HepG2 (cell line): Measurements from ENCODE around the gene MEAF6. TPM values are rescaled to one million over a fixed set of nuclear protein-coding genes. Genes with fewer than 3 reads are reported as not detected.

Source experiments
- AKNA ChIP-seq: sonication (generic); formaldehyde crosslinking; IDR thresholded peaks from 2 replicates; pipeline ENCODE4 v1.4.0; 2020; ENCODE audit warnings: missing genetic modification reagents, borderline replicate concordance
- BCL3 ChIP-seq: sonication (generic); formaldehyde crosslinking; IDR thresholded peaks from 2 replicates; pipeline ENCODE4 v1.5.1; 2020; ENCODE audit warnings: mild to moderate bottlenecking, missing genetic modification reagents, moderate library complexity
- FOXC1 ChIP-seq: sonication (generic); formaldehyde crosslinking; IDR thresholded peaks from 2 replicates; pipeline ENCODE4 v1.8.0; 2022; ENCODE audit warnings: mild to moderate bottlenecking, missing genetic modification reagents, borderline replicate concordance
- GLI4 ChIP-seq: sonication (generic); formaldehyde crosslinking; IDR thresholded peaks from 2 replicates; pipeline ENCODE4 v1.5.1; 2020; ENCODE audit warnings: missing genetic modification reagents, mild to moderate bottlenecking, moderate library complexity, borderline replicate concordance
- LCORL ChIP-seq, 2 experiments: fragments of 450-650 bp in 1 of 2; sonication (generic) in 1 of 2; formaldehyde crosslinking in 1 of 2; IDR thresholded peaks; 2 replicates each; pipeline versions ENCODE4 v1.5.0 to v1.6.1; 2017 to 2020; ENCODE audit warnings: antibody characterized with exemption in 1 of 2, missing genetic modification reagents in 1 of 2
- NFKBIZ ChIP-seq: IDR thresholded peaks from 2 replicates; pipeline ENCODE4 v1.6.1; 2018; ENCODE audit warnings: missing genetic modification reagents, missing compliant biosample characterization
- PATZ1 ChIP-seq: sonication (generic); formaldehyde crosslinking; IDR thresholded peaks from 2 replicates; pipeline ENCODE4 v1.4.0; 2020; ENCODE audit warnings: missing genetic modification reagents
- PITX1 ChIP-seq: sonication (generic); formaldehyde crosslinking; IDR thresholded peaks from 2 replicates; pipeline ENCODE4 v1.5.1; 2020; ENCODE audit warnings: mild to moderate bottlenecking, missing genetic modification reagents
- POLR2AphosphoS2 ChIP-seq: IDR thresholded peaks from 2 replicates; pipeline ENCODE4 v1.6.1; 2011; ENCODE audit warnings: low read depth, low read length, improper control_type of control experiment
- RFXANK ChIP-seq: IDR thresholded peaks from 2 replicates; pipeline ENCODE4 v1.6.1; 2016
- SAP130 ChIP-seq: IDR thresholded peaks from 2 replicates; pipeline ENCODE4 v1.6.1; 2016; ENCODE audit warnings: low read depth
- UBTF ChIP-seq: sonication (generic); formaldehyde crosslinking; IDR thresholded peaks from 2 replicates; pipeline ENCODE4 v1.4.0; 2020; ENCODE audit warnings: mild to moderate bottlenecking, missing genetic modification reagents
- XRCC5 ChIP-seq: fragments of 200-400 bp; formaldehyde crosslinking; optimal IDR thresholded peaks from 2 replicates; pipeline ENCODE3; 2017; ENCODE audit warnings: mild to moderate bottlenecking, low read length
- ZBTB21 ChIP-seq: sonication (generic); formaldehyde crosslinking; IDR thresholded peaks from 2 replicates; pipeline ENCODE4 v1.4.0; 2020; ENCODE audit warnings: missing genetic modification reagents
- ZFY ChIP-seq: sonication (generic); formaldehyde crosslinking; IDR thresholded peaks from 2 replicates; pipeline ENCODE4 v1.4.0; 2020; ENCODE audit warnings: missing genetic modification reagents
- ZNF263 ChIP-seq: sonication (generic); formaldehyde crosslinking; IDR thresholded peaks from 2 replicates; pipeline ENCODE4 v1.4.0; 2020; ENCODE audit warnings: missing genetic modification reagents
- polyA plus RNA-seq, 8 experiments: library from polyadenylated mRNA; depleted of rRNA in 3 of 8; stranded (reverse) in 7 of 8; unstranded in 1 of 8; fragments of >200 nt; fragmentation: Illumina TruSeq in 4 of 8; extraction: Trizol in 4 of 8; gene quantifications; 2 replicates each; pipeline versions ENCODE4 v1.2.1 to v1.2.3, GENCODE V29; 2011 to 2016; ENCODE audit warnings: low read depth in 4 of 8, missing spikeins in 1 of 8, mixed read lengths in 1 of 8; ENCODE audit not compliant: insufficient read depth in 1 of 8
- total RNA-seq, 5 experiments: library from RNA; depleted of rRNA; stranded (reverse); fragments of >200 nt; fragmentation: Illumina TruSeq; extraction: Trizol; gene quantifications; 2 replicates each; pipeline ENCODE4 v1.2.3, GENCODE V29; 2016; ENCODE audit warnings: low read depth in 1 of 5

Gene MEAF6
- total and polyA plus RNA-seq, 2 of the 13 experiments (the other 11 are each of a cell fraction or from before 2014, with no cell fraction given), result 29.5 to 45.6 TPM

GRCh38 chr1:37477198-37477931 lies 37.2 kb downstream of the MEAF6 start (continued):
- peak; percentile 25; the same call in 1 of the 2 replicates for TF ChIP-seq UBTF (CRISPR knock-in tag)
- 0 out of 2 replicates have a peak, but pooled peaks have one; percentile 7 for TF ChIP-seq BCL3 (CRISPR knock-in tag)
- peak; percentile 7; the same call in 1 of the 2 replicates for TF ChIP-seq SAP130 (CRISPR knock-in tag)
- TF ChIP-seq AKNA (CRISPR knock-in tag), result no peak
- peak; percentile 6; the same call in 1 of the 2 replicates for TF ChIP-seq GLI4 (CRISPR knock-in tag)
- TF ChIP-seq LCORL (IDR thresholded peaks at IDR 0.05), result no peak
- TF ChIP-seq LCORL (CRISPR knock-in tag; IDR thresholded peaks at IDR 0.05), result peak; percentile 66; the same call in 1 of the 2 replicates
- TF ChIP-seq ZFY (CRISPR knock-in tag), result 0 out of 2 replicates have a peak, but pooled peaks have one; percentile 25
- TF ChIP-seq PITX1, result peak; percentile 60; the same call in 1 of the 2 replicates
- no peak for TF ChIP-seq RFXANK (CRISPR knock-in tag)
- TF ChIP-seq ZBTB21 (CRISPR knock-in tag), result no peak
- peak; percentile 84 for TF ChIP-seq PATZ1 (CRISPR knock-in tag)
- peak; percentile 15 for TF ChIP-seq XRCC5
- TF ChIP-seq POLR2AphosphoS2, result no peak
- peak; percentile 97 for TF ChIP-seq ZNF263 (CRISPR knock-in tag)
- 0 out of 2 replicates have a peak, but pooled peaks have one; percentile 51 for TF ChIP-seq NFKBIZ (CRISPR knock-in tag)
- 0 out of 2 replicates have a peak, but pooled peaks have one; percentile 38 for TF ChIP-seq FOXC1 (CRISPR knock-in tag)
